Natural killer cell (primary cell): ENCODE measurements around the gene COQ8A. TPM values are rescaled to one million over a fixed set of nuclear protein-coding genes. Genes with fewer than 3 reads are reported as not detected.

Experiments used
- ATAC-seq, 3 donors: fragments of 150-1000 bp in 2 of 3; fragments of 200-7000 bp in 1 of 3; cut with Tn5 transposase; 1 replicate in 1 of 3; 2 replicates in 2 of 3; pipeline ENCODE4 v1.10.0; 2021; ENCODE audit warnings: mild to moderate bottlenecking in 2 of 3, moderate library complexity in 2 of 3
- DNase-seq, 2 donors: peaks; one replicate each; pipeline versions ENCODE4 v3.0.0 to v3.0.0-alpha.2; 2013 to 2021; ENCODE audit warnings: mixed read lengths in 1 of 2
- H3K27ac ChIP-seq: one replicate; pipeline ENCODE4 v1.5.1; 2013; ENCODE audit warnings: mild to moderate bottlenecking, low read length
- H3K27me3 ChIP-seq: one replicate; pipeline ENCODE4 v1.6.1; 2013; ENCODE audit warnings: low read length; ENCODE audit not compliant: control insufficient read depth, insufficient read depth
- H3K36me3 ChIP-seq: one replicate; pipeline ENCODE4 v1.6.1; 2013; ENCODE audit warnings: low read length; ENCODE audit not compliant: control insufficient read depth, insufficient read depth
- H3K4me1 ChIP-seq: one replicate; pipeline ENCODE4 v1.6.1; 2013; ENCODE audit warnings: low read length; ENCODE audit not compliant: control insufficient read depth, insufficient read depth
- H3K4me3 ChIP-seq: one replicate; pipeline ENCODE4 v1.5.1; 2013; ENCODE audit warnings: low read length
- H3K9me3 ChIP-seq: one replicate; pipeline ENCODE4 v1.6.1; 2013; ENCODE audit warnings: low read length; ENCODE audit not compliant: control insufficient read depth, insufficient read depth
- H3K27ac Mint-ChIP-seq, 2 donors: one replicate each; pipeline ENCODE4 v1.8.0; 2022; ENCODE audit warnings: mild to moderate bottlenecking in 2 of 2, mixed read lengths in 2 of 2, moderate library complexity in 1 of 2
- H3K27me3 Mint-ChIP-seq, 2 donors: one replicate each; pipeline ENCODE4 v1.8.0; 2022; ENCODE audit warnings: low read depth in 2 of 2, mixed read lengths in 2 of 2
- H3K36me3 Mint-ChIP-seq: one replicate; pipeline ENCODE4 v1.8.0; 2022; ENCODE audit warnings: mixed read lengths
- H3K4me1 Mint-ChIP-seq, 2 donors: one replicate each; pipeline ENCODE4 v1.8.0; 2022; ENCODE audit warnings: mixed read lengths in 2 of 2
- H3K4me3 Mint-ChIP-seq: one replicate; pipeline ENCODE4 v1.8.0; 2022; ENCODE audit warnings: mild to moderate bottlenecking, moderate library complexity, mixed read lengths
- H3K9me3 Mint-ChIP-seq, 2 donors: one replicate each; pipeline ENCODE4 v1.8.0; 2022; ENCODE audit warnings: mixed read lengths in 2 of 2
- WGBS: methylation state at CpG from one replicate; pipeline ENCODE4 v1.1.7; 2013; ENCODE audit warnings: missing lambda C conversion rate; ENCODE audit not compliant: insufficient coverage; 5-methylcytosine and 5-hydroxymethylcytosine counted together
- intact Hi-C: fragments of 100-400 bp; cut with micrococcal nuclease; formaldehyde crosslinking; loops from one replicate; pipeline ENCODE4 v1.14.2; 2022
- total RNA-seq, 4 donors: library from RNA; stranded (reverse); fragments of 120-200 nt in 1 of 4; gene quantifications; one replicate each; pipeline versions ENCODE4 v1.2.3 to v1.2.4, GENCODE V29; 2013 to 2022
- TF ChIP-seq, protein P1 (sequence below): fragments of 200-600 bp; IDR thresholded peaks from one replicate; pipeline ENCODE4 v1.8.0; 2022; ENCODE audit warnings: antibody characterized with exemption

Gene COQ8A
- total RNA-seq, 3 donors from 2014 or later (not counting 1 experiment from before 2014, with no cell fraction given): 42.9 to 59.7 (median 56.2) TPM

DNA sequence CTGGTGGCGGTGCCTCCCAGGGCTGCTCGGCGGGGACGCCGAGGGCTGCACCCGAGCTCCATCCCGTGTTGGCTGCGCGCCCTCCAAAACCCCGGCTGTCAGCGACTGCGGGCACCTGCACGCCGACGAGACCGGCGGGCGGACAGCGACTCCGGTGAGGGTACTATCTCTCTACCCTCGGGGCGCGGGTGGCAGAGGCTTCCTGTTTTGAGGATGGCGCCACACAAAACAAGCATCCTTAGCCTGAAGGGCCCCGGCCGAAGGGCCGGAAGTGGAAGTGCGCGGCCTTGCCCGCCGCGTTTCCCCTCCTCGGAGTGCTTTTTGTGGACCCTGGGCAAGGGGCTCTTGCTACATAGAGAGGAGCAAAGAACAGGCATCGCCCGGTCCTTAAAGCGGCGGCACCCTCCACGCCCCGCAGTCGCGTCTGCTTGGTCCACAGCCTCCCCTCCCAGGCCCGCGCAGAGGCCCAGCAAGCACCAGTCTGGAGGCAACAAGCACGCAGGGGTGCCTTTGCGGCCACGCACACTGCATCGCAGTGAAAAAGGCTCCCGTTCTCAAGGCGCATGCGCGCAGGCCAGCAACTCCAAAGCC, 561 bp upstream of the COQ8A start:
- Mint-ChIP-seq H3K27me3 (no peaks in the 10 kb centered on the region), H3K4me3 (peak overlapping the region; percentile 94), H3K27ac (peak overlapping the region; percentile 96), H3K36me3 (peaks cover 12% of the 10 kb centered on the region), H3K9me3 (peaks cover 3 to 6% of the 10 kb centered on the region in 2 donors), H3K4me1 (peaks cover 46 to 55% of the 10 kb centered on the region in 2 donors)
- Histone ChIP-seq H3K9me3 (peaks cover 4% of the 10 kb centered on the region), H3K36me3 (no peaks in the 10 kb centered on the region), H3K4me3 (peak overlapping the region; percentile 85), H3K4me1 (peaks cover 26% of the 10 kb centered on the region), H3K27me3 (no peaks in the 10 kb centered on the region), H3K27ac (peak overlapping the region; percentile 99)
- DNase-seq (peak in 1 of 2 donors; percentile 83), ATAC-seq (peak; percentile 14 to 46 (median 22))
- intact Hi-C loops: loop anchor here (1.0 to 5.0 kb wide), 3 partner anchors 57 to 532 kb away; partner anchors contain the start of genes PARP1 and PSEN2
- TF ChIP-seq, protein P1, sequence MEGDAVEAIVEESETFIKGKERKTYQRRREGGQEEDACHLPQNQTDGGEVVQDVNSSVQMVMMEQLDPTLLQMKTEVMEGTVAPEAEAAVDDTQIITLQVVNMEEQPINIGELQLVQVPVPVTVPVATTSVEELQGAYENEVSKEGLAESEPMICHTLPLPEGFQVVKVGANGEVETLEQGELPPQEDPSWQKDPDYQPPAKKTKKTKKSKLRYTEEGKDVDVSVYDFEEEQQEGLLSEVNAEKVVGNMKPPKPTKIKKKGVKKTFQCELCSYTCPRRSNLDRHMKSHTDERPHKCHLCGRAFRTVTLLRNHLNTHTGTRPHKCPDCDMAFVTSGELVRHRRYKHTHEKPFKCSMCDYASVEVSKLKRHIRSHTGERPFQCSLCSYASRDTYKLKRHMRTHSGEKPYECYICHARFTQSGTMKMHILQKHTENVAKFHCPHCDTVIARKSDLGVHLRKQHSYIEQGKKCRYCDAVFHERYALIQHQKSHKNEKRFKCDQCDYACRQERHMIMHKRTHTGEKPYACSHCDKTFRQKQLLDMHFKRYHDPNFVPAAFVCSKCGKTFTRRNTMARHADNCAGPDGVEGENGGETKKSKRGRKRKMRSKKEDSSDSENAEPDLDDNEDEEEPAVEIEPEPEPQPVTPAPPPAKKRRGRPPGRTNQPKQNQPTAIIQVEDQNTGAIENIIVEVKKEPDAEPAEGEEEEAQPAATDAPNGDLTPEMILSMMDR: no peak
- WGBS: under 1% methylated on average over 51 of the region's 51 CpGs

DNA sequence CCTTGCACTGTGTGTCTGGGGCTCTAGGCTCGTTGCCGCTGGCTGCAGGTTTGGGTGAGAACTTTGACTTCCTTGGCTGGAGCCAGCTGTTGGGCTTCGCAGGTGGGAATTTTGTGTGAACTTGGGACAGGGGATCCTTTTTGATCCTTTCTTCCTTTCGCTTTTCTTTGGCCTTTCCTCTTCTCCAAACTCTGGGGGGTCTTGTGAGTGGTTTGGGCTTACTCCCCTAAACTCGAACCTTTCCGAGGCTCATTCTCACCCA, 643 bp downstream of the COQ8A start:
- H3K36me3 ChIP-seq: no peaks in the 10 kb centered on the region
- Mint-ChIP-seq H3K27ac (peak overlapping the region; percentile 96), H3K4me3 (peak overlapping the region; percentile 94), H3K27me3 (no peaks in the 10 kb centered on the region), H3K36me3 (no peaks in the 10 kb centered on the region), H3K4me1 (peaks cover 48 to 62% of the 10 kb centered on the region in 2 donors), H3K9me3 (no peaks in the 10 kb centered on the region)
- TF ChIP-seq, protein P1: no peak
- 45% methylated on average over 5 of the region's 6 CpGs for WGBS
- H3K4me1 ChIP-seq: peaks cover 26% of the 10 kb centered on the region
- intact Hi-C loops: loop anchor here (2.0 kb wide), 1 partner anchor 58 kb away; no protein-coding TSS in a partner anchor
- no peaks in the 10 kb centered on the region for H3K9me3 ChIP-seq
- H3K27me3 ChIP-seq: no peaks in the 10 kb centered on the region
- DNase-seq: no peak
- peak overlapping the region; percentile 67 for H3K27ac ChIP-seq
- H3K4me3 ChIP-seq: peak overlapping the region; percentile 84
- no peak for ATAC-seq

DNA sequence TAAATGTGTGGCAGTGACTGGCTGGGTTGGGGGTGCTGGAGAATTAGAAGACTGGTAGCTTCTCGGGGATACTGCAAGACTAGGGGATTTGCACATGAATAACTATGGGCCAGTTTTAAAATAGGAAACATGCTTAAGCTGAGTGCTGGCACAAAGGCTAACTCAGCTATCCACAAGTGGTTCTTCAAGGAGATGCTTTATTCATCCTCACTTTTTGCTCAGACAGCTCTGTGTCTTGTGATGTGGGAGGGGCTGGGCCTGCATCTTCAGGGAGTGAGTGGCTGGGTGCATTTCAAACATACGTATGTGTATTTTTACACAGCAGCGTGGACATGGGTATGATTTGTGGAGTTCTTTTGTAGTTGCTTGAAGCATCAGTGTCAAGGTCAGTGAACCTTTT, 2.3 kb downstream of the COQ8A start:
- H3K4me1 ChIP-seq: peaks cover 26% of the 10 kb centered on the region
- no peaks in the 10 kb centered on the region for H3K36me3 Mint-ChIP-seq
- H3K4me1 Mint-ChIP-seq: peaks cover 55 to 75% of the 10 kb centered on the region in 2 donors
- TF ChIP-seq, protein P1: no peak
- H3K9me3 ChIP-seq: no peaks in the 10 kb centered on the region
- no peaks in the 10 kb centered on the region for H3K9me3 Mint-ChIP-seq
- no peaks in the 10 kb centered on the region for H3K36me3 ChIP-seq
- 84% methylated on average over 3 of the region's 3 CpGs for WGBS
- no peak overlapping the region for H3K27ac ChIP-seq
- no peaks in the 10 kb centered on the region for H3K27me3 ChIP-seq
- H3K4me3 ChIP-seq: no peak overlapping the region
- intact Hi-C loops: no loop called here
- no peak overlapping the region for H3K4me3 Mint-ChIP-seq
- DNase-seq (no peak), ATAC-seq (no peak)
- H3K27me3 Mint-ChIP-seq: no peaks in the 10 kb centered on the region
- peak overlapping the region; percentile 41 to 86 for H3K27ac Mint-ChIP-seq

DNA sequence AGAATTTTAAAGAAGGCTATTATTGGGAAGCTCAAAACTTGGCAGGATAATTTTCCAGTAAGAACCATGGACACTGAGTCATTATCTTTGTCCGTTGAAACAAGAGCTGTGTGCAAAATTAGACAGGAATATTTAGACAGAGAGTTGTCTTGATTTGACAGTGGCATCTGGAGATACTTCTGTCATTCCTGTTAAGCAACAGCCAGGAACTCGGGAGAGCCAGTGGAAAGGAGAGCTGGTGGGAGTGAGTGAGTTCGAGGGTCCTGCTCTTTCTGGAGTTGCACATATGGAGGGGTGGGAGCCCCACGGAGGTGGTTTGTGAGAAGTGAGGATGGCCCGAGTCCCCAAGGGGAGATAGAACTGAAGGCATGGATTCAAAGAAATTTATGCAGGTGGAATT, 3.1 kb downstream of the COQ8A start:
- H3K4me3 Mint-ChIP-seq: no peak overlapping the region
- no peak overlapping the region for H3K4me3 ChIP-seq
- no peaks in the 10 kb centered on the region for H3K9me3 Mint-ChIP-seq
- peaks cover 26% of the 10 kb centered on the region for H3K4me1 ChIP-seq
- H3K9me3 ChIP-seq: peaks cover 3% of the 10 kb centered on the region
- no peak for ATAC-seq
- TF ChIP-seq, protein P1: no peak
- 95% methylated on average over 5 of the region's 5 CpGs for WGBS
- H3K27me3 ChIP-seq: no peaks in the 10 kb centered on the region
- H3K4me1 Mint-ChIP-seq: peaks cover 57 to 77% of the 10 kb centered on the region in 2 donors
- H3K27ac ChIP-seq: no peak overlapping the region
- intact Hi-C loops: no loop called here
- H3K27me3 Mint-ChIP-seq: no peaks in the 10 kb centered on the region
- H3K27ac Mint-ChIP-seq: peak overlapping the region in 1 of 2 donors; percentile 86
- H3K36me3 Mint-ChIP-seq: no peaks in the 10 kb centered on the region
- DNase-seq: no peak
- H3K36me3 ChIP-seq: no peaks in the 10 kb centered on the region
